Measurements from ENCODE around the gene OSGIN1.
"Not testable (repeated sequence)": the region's sequence is repeated elsewhere in the genome, so short reads cannot be mapped to it uniquely, and the experiment has no call there.

Gene OSGIN1

DNA sequence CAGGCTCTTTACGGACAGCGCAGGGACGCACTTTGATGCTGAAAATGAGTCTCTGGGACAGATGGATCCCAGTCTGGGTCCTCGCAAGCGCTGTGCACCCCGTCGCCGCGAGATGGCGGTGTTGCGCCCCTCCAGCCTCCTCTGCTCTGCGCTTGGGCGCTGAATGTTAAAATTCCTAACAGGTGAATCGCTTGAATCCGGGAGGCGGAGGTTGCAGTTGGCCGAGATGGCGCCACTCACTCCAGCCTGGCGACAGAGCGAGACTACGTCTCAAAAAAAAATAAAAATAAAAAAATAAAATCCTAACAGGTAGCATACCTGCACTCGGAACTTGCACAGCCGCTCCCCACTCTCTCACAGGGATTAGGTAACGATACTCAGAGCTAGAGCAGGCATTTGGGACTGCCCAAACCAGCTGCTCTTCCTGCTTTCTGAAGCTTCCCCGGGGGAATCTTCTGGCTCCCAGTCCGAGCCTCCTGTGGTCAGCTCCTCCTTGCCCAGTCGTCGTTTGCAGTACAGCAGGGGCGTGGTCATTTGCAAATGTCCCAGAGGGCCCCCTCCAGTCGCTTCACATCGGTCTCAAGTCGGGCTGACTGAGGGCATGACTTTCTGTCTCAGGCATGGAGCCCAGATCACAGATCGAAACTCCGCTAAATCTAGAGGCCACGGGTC lies 26.2 kb upstream of the OSGIN1 start:
- DNase-seq: peak; percentile 47

GRCh38 chr16:83928341-83929055 lies 24.5 kb upstream of the OSGIN1 start:
- DNase-seq: no peak

GRCh38 chr16:83929811-83930555 lies 23.1 kb upstream of the OSGIN1 start:
- DNase-seq: no peak

- DNase-seq: no peak
Measured at GRCh38 chr16:83930730-83931500, 22.1 kb upstream of the OSGIN1 start.

DNA sequence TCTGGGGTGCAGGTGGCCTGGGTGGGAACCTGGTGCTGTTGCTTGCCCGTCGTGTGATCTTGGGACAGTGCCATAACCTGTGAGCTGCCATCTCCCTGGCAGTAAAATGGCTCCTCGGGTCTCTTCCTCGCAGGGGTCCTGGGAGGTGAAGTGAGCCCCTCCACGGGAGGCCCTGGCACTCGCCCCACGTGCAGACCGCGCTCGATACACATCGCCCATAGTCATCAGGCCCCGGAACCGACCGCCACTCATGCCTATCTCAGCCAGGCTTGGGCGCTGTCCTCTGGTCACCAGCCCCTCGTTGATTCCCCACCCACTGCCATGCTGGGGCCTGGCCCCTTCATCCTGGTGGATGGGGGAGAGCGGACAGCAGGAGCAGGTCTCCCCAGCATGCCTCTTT lies 21.5 kb upstream of the OSGIN1 start:
- no peak for DNase-seq

DNA sequence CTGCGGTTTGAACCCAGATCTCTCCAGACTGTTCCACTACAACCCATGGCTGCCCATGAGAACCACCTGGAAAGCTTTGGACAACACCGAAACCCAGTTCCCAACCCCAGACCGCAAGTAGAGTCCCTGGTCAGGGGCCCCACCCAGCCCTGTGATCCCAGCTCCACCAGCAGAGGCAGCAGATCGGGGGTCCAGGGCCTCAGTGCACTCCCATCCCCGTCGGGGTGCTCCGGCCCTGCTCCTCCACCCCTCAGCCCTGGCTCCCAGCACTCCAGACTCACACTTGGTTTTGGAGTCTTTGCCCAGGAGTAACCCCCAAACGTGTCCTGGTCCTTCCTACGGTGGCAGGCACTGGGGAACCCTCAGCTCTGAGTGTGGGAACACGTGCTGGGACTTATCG lies 20.7 kb upstream of the OSGIN1 start:
- no peak for DNase-seq

- DNase-seq: no peak
Measured at GRCh38 chr16:83932955-83933673, 19.9 kb upstream of the OSGIN1 start.

GRCh38 chr16:83933885-83934683 lies 19.0 kb upstream of the OSGIN1 start:
- DNase-seq: no peak

GRCh38 chr16:83934684-83934977 lies 18.4 kb upstream of the OSGIN1 start:
- DNase-seq: no peak

DNA sequence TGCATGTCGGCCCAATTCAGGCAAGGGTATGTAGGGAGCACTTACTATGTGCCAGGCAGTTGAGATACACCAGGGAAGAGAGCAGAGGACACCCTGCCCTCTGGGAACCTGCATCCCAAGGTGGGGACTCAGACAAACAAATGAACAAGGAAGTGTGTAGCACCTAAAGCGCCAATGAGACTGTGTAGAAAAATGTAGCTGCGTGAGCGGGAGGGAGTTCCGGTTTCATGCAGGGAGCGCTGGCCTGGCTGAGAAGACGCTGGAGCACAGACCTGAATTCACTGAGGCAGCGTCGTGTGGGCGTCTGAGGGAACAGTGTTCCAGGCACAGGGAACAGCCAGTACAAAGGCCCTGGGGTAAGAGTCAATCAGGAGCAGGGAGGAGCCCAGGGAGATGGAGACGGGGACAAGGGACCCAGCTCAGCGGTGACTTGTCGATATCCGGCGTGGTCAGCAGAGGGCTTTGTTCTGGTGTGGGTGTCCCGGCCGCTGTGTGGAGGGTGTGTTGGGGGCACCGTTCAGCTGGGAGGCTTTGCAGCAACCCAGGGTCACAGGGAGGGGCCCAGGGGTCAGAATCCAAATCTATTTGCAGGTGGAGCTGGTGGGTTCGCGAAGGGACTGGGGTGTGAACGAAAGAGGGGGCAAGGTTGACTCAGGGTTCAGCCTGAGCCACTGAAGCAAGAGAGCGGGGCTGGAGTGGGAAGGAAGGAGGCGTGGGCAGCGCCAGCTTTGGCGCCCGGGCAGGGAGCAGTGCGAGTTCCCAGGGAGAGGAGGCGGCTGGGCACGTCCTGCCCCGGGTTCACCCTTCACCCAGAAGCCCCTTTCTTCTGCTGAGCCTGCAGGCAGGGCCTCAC lies 17.8 kb upstream of the OSGIN1 start:
- DNase-seq: no peak

DNA sequence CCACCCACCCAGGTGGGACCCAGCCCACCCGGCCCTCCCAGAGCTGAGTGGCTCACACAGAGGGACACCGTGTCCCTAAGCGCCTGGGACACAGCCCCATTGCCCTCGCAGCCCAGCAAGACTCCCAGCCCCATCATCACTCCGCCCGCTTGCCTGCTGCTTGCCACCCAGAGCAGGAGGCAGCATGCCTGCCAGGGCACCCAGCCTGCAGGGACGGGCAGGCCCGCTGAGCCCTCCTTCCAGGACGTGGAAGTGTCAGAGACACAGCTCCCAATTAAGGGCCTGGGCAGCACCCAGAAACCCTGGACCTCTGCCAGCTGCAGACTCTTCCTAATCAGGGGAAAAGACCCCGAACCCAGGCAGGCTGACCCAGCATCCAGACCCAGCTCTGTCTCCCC lies 17.2 kb upstream of the OSGIN1 start:
- DNase-seq: no peak

DNA sequence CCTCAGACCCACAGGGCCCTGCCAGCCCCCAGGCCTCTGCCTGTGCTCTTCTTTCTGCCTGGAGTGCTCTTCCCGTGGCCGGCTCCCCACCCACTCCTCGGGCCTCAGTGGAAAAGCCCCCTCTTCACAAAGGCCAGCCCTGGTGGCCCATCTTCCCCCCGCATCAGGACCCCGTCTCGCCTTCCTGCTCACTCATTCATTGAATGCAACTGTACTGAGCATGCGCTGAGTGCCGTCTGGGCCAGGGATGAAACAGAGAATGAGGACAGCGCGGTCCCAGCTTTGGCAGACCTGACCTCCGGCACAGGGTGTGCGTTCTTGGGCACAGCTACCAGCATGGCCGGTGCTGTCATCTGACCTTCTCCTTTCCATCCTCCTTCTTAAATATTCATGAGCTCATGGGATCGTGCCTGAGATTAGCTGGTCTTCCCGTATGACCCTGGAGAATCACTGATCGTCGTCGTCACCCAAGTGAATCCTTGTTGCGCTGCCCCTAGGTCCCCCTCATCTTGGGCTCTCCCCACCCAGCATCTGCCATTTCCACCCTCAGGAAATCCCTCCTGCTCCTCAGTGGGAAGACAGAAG lies 16.4 kb upstream of the OSGIN1 start:
- no peak for DNase-seq

DNA sequence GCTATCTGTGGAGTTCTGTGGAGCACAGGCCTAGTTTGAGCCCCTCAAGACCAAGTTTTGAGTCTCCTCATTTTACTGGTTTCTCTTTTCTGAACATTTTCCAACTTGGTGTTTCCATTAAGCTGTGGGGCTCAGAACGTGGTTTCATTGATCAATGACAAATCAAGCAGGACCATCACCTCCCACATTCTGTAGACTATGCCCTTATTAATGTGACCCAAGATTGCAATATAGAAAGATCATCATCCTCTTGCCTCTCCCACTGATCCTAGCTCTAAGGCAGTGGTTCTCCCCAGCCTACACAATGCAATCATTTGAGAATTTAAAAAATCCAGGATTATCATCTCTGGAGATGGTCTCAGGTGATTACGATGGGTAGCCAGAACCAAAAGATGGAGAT lies 15.8 kb upstream of the OSGIN1 start:
- DNase-seq: no peak

DNA sequence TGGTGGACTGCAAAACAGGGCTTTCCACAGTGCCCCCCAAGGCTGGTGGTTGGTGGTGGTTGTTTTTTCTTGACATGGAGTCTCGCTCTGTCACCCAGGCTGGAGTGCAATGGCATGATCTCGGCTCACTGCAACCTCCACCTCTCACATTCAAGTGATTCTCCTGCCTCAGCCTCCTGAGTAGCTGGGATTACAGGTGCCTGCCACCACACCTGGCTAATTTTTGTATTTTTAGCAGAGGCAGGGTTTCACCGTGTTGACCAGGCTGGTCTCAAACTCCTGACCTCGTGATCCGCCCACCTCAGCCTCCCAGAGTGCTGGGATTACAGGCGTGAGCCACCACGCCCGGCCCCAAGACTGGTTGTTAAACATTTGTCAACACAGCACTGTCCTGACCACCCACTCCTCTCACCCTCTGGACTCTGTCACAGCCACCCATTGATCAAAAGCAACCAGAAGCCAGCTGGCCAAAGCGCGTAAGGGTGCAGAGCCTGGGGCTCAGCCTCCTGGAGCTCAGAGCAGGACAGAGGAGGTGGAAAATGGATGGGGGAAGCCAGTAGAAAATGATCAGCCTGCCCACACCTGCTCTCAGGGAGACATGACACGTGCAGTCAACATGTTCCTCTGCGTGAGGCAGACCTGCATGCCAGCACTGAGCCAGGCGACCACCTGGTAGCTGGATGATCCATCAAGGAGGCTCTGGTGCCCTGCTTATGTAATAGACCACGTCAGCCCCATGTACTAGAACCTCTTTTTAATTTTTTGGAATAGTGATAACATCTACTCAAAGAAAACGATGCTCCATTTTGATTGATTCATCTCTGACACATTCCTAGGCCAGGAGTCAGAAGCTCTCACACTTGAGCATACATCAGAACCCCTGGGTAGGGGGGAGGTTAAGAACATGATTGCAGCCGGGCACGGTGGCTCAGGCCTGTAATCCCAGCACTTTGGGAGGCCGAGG lies 14.8 kb upstream of the OSGIN1 start:
- DNase-seq: no peak

DNA sequence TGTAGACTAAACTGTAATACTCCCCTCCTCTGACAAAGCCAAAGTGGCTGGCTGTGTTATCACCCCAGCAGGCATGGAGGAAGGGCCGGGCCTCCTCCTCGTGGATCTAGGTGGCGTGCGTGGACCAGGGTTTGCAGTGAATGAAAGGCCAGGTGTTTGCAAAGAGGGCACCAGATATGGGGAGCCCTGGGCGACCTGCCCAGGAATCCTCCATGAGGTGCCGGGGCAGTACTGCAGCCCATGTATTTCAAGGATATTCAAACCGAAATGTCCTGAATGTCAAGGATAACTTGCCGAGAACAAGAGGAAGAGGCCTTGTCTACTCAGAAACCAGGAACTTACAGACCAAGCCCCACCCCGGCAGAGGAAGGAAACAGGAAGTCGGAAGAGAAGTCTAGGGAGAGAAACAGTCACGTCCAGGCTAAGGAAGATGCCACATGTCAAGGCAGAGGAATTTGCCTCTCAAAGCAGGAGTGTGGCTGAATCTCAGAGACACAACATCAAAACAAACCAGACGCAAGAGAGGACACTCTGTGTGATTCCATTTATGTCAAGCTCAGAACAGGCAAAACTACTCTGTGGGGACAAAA lies 13.7 kb upstream of the OSGIN1 start:
- DNase-seq: no peak

- no peak for DNase-seq
Measured at GRCh38 chr16:83940119-83940518, 12.9 kb upstream of the OSGIN1 start.

DNA sequence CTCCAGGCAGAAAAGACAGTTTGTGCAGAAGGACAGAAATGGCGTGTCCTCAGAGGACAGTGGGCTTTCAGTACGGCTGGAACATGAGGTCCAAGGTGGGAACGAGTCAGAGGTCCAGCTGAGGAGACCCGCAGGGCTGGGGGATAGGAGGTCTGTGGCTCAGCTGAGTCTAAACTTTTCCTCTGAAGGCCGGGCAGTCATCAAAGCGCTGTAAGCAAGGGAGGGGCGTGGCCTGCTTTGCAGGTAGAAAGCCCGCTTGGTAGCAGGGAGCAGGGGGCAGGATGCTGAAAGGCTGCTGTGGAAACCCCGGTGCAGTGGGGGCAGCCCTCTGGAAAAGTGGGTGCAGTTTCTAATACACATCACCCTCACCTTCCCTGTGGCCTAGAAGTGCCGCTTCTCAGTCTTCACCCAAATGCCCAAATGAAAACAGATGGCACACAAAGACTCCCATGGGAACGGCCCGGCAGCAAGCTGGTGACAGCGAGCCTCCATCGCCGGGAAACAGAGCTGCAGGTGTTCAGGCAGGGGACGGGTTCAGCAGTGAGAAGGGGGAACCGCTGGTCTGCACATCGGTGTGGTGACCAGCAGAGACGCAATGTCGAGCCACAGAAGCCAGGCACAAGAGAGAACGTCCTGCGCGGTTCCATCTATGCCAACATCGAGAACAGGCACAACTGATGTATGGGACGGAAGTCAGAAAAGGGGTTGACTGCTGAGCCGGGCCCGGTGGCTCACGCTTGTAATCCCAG lies 12.2 kb upstream of the OSGIN1 start:
- DNase-seq: no peak

GRCh38 chr16:83941546-83941945 lies 11.5 kb upstream of the OSGIN1 start:
- DNase-seq: not testable (repeated sequence)

Measured in T-helper 9 cell (primary cell).